PFSK-1 (cell line): ENCODE data around the gene TBC1D23.

Experiments used
- SIN3A ChIP-seq: IDR thresholded peaks from 2 replicates; pipeline ENCODE4 v1.6.1; 2012; ENCODE audit warnings: mild to moderate bottlenecking, low read length, moderate library complexity, borderline replicate concordance; ENCODE audit not compliant: insufficient read depth
- TAF1 ChIP-seq: IDR thresholded peaks from 2 replicates; pipeline ENCODE4 v1.6.1; 2012; ENCODE audit warnings: low read length, control low read depth, borderline replicate concordance; ENCODE audit not compliant: insufficient read depth
- TF ChIP-seq, protein P1 (sequence below), 2 experiments: IDR thresholded peaks; 2 replicates each; pipeline versions ENCODE4 v1.6.1 to v1.8.0; 2011 to 2012; ENCODE audit warnings: low read depth in 2 of 2, low read length in 2 of 2, control low read depth in 1 of 2, inconsistent platforms in 1 of 2, mild to moderate bottlenecking in 1 of 2, moderate library complexity in 1 of 2; ENCODE audit not compliant: insufficient read depth in 1 of 2

DNA sequence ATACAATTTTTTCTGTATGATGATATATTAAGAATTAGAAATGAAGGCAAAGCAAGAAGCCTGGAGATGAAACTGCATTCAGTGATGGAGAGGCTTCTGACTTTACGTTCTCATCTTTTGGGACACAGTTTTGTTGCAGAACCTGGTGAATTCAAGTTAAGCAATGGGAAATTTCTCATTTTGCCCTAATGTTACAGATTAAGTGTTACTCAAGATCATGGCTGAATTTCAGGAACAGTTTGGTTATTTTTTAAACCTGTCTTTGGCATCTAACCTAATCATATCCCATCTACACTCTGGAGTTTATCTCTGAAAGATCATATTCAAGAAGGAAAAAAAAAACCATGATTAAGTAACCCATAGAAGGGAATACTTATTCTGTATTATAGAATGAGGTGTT lies 79.7 kb downstream of the TBC1D23 start:
- TF ChIP-seq TAF1 (no peak), SIN3A (no peak)
- TF ChIP-seq, protein P1, sequence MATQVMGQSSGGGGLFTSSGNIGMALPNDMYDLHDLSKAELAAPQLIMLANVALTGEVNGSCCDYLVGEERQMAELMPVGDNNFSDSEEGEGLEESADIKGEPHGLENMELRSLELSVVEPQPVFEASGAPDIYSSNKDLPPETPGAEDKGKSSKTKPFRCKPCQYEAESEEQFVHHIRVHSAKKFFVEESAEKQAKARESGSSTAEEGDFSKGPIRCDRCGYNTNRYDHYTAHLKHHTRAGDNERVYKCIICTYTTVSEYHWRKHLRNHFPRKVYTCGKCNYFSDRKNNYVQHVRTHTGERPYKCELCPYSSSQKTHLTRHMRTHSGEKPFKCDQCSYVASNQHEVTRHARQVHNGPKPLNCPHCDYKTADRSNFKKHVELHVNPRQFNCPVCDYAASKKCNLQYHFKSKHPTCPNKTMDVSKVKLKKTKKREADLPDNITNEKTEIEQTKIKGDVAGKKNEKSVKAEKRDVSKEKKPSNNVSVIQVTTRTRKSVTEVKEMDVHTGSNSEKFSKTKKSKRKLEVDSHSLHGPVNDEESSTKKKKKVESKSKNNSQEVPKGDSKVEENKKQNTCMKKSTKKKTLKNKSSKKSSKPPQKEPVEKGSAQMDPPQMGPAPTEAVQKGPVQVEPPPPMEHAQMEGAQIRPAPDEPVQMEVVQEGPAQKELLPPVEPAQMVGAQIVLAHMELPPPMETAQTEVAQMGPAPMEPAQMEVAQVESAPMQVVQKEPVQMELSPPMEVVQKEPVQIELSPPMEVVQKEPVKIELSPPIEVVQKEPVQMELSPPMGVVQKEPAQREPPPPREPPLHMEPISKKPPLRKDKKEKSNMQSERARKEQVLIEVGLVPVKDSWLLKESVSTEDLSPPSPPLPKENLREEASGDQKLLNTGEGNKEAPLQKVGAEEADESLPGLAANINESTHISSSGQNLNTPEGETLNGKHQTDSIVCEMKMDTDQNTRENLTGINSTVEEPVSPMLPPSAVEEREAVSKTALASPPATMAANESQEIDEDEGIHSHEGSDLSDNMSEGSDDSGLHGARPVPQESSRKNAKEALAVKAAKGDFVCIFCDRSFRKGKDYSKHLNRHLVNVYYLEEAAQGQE (IDR thresholded peaks at IDR 0.05; ENCODE audit: insufficient read depth in 1 of 2, low read depth in 2 of 2, low read length in 2 of 2) = no peak
